HL-60 (cell line): Measurements from ENCODE around the gene RIN2.

Experiments used
- DNase-seq, 2 experiments: peaks; one replicate each; pipeline ENCODE4 v3.0.0-alpha.2; 2010 to 2020; ENCODE audit warnings: low read depth in 1 of 2, low spot score in 1 of 2
- H3K27ac ChIP-seq: fragments of 250-450 bp; sonication (Bioruptor Pico); replicated peaks from 2 replicates; pipeline ENCODE4 v1.5.1; 2020; ENCODE audit warnings: mild to moderate bottlenecking, moderate library complexity
- H3K27me3 ChIP-seq: fragments of 250-450 bp; sonication (Bioruptor Pico); 2 replicates; pipeline ENCODE4 v1.5.1; 2021; ENCODE audit warnings: mild to moderate bottlenecking, moderate library complexity; ENCODE audit not compliant: insufficient read depth, poor library complexity, severe bottlenecking
- H3K4me3 ChIP-seq: replicated peaks from 2 replicates; pipeline ENCODE4 v1.5.1; 2011; ENCODE audit warnings: mild to moderate bottlenecking, control low read depth, low read length; ENCODE audit not compliant: insufficient read depth
- GABPA ChIP-seq: IDR thresholded peaks from 2 replicates; pipeline ENCODE4 v1.6.1; 2012; ENCODE audit warnings: low read depth
- POLR2AphosphoS5 ChIP-seq: IDR thresholded peaks from 2 replicates; pipeline ENCODE4 v1.6.1; 2012; ENCODE audit warnings: low read depth
- REST ChIP-seq: IDR thresholded peaks from 2 replicates; pipeline ENCODE4 v1.6.1; 2012; ENCODE audit warnings: low read depth; ENCODE audit not compliant: insufficient replicate concordance
- SPI1 ChIP-seq: IDR thresholded peaks from 2 replicates; pipeline ENCODE4 v1.6.1; 2012; ENCODE audit warnings: low read depth, mild to moderate bottlenecking, borderline replicate concordance
- TF ChIP-seq, protein P1 (sequence below): IDR thresholded peaks from one replicate; pipeline ENCODE4 v1.5.1; 2011; ENCODE audit warnings: low read length, control low read depth, inconsistent platforms; ENCODE audit not compliant: insufficient read depth

RIN2 gene

GRCh38 chr20:19745106-19745505 lies 13.0 kb upstream of the RIN2 start:
- H3K27ac ChIP-seq, result no peak overlapping the region
- H3K4me3 ChIP-seq, result no peak overlapping the region
- H3K27me3 ChIP-seq, result peaks cover 3% of the 10 kb centered on the region
- DNase-seq, result no peak
- TF ChIP-seq POLR2AphosphoS5 (no peak), GABPA (no peak), SPI1 (no peak), REST (no peak)
- TF ChIP-seq, protein P1, sequence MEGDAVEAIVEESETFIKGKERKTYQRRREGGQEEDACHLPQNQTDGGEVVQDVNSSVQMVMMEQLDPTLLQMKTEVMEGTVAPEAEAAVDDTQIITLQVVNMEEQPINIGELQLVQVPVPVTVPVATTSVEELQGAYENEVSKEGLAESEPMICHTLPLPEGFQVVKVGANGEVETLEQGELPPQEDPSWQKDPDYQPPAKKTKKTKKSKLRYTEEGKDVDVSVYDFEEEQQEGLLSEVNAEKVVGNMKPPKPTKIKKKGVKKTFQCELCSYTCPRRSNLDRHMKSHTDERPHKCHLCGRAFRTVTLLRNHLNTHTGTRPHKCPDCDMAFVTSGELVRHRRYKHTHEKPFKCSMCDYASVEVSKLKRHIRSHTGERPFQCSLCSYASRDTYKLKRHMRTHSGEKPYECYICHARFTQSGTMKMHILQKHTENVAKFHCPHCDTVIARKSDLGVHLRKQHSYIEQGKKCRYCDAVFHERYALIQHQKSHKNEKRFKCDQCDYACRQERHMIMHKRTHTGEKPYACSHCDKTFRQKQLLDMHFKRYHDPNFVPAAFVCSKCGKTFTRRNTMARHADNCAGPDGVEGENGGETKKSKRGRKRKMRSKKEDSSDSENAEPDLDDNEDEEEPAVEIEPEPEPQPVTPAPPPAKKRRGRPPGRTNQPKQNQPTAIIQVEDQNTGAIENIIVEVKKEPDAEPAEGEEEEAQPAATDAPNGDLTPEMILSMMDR, result no peak

- TF ChIP-seq POLR2AphosphoS5 (no peak), SPI1 (no peak), REST (no peak), GABPA (no peak)
- TF ChIP-seq, protein P1, result no peak
- DNase-seq, result no peak
- no peak overlapping the region for H3K4me3 ChIP-seq
- no peak overlapping the region for H3K27ac ChIP-seq
- peaks cover 3% of the 10 kb centered on the region for H3K27me3 ChIP-seq
Observed at GRCh38 chr20:19745584-19745983, 12.5 kb upstream of the RIN2 start.

DNA sequence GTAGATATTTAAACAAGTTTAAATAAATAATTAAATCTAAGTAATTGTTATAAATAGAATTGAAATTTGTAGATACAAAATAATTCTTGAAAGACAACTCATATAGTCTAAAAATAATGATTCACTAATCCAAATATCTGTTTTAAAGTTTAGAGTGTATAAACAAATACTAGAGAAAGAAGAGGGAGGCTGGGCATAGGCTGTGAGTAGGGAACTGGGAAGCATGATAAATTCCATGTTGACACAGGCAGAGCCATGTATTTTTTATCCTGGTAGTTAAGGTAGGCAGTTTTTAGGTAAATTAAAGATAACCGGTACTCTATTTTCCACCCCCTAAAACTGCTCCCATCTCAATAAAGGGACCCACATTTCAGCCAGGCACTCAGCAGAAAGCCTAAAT lies 11.7 kb upstream of the RIN2 start:
- Histone ChIP-seq H3K4me3 (no peak overlapping the region), H3K27me3 (peaks cover 3% of the 10 kb centered on the region), H3K27ac (no peak overlapping the region)
- DNase-seq, result no peak
- TF ChIP-seq SPI1, result no peak
- TF ChIP-seq POLR2AphosphoS5, result no peak
- TF ChIP-seq REST, result no peak
- TF ChIP-seq, protein P1, result no peak
- no peak for TF ChIP-seq GABPA
